GM12878 (cell line): ENCODE data around the gene ING3. TPM values are rescaled to one million over a fixed set of nuclear protein-coding genes. Genes with fewer than 3 reads are reported as not detected.

ENCODE experiments used
- ATAC-seq: fragments of 200-7000 bp; cut with Tn5 transposase; 3 replicates; pipeline ENCODE4 v1.9.1; 2020; ENCODE audit warnings: mild to moderate bottlenecking, moderate library complexity
- BruUV-seq: library from RNA; stranded (reverse); fragments of 400-500 nt; replicated peaks from 2 replicates; lab custom pipeline; 2021; lab: Mats Ljungman, UMichigan
- CTCF ChIA-PET: fragments of 300-600 bp; sonication (Branson Sonifier 250); formaldehyde crosslinking; extraction: SDS; loops from one replicate; lab custom pipeline; 2021; ENCODE audit warnings: inconsistent platforms; lab: Yijun Ruan, JAX
- POLR2A ChIA-PET: fragments of 350-600 bp; formaldehyde crosslinking; extraction: SDS; loops from one replicate; lab custom pipeline; 2021; ENCODE audit warnings: inconsistent platforms; lab: Charles Lee
- RAD21 ChIA-PET: fragments of 300-600 bp; sonication (Branson Sonifier 250); formaldehyde crosslinking; loops from one replicate; lab custom pipeline; 2023; ENCODE audit warnings: antibody characterized with exemption; ENCODE audit not compliant: unreplicated experiment; lab: Charles Lee
- SMC1A ChIA-PET: fragments of 300-600 bp; sonication (Branson Sonifier 250); formaldehyde crosslinking; loops from one replicate; lab custom pipeline; 2023; ENCODE audit not compliant: unreplicated experiment, uncharacterized antibody; lab: Charles Lee
- DNase-seq: peaks from one replicate; pipeline ENCODE4 v3.0.0-alpha.2; 2011; ENCODE audit warnings: low read depth, low spot score
- FAIRE-seq: peaks from 3 replicates; lab custom pipeline; 2011; peaks lifted over from hg19 to GRCh38; lab: Jason Lieb, UNC
- H2AFZ ChIP-seq: 2 replicates; pipeline ENCODE4 v1.6.0; 2011; ENCODE audit warnings: low read depth, low read length, control low read depth; ENCODE audit not compliant: control insufficient read depth
- H3K27ac ChIP-seq: 2 replicates; pipeline ENCODE4 v1.5.1; 2011; ENCODE audit warnings: control low read depth; ENCODE audit not compliant: control insufficient read depth, insufficient read depth
- H3K27me3 ChIP-seq, 2 experiments: replicated peaks in 1 of 2; 2 replicates each; pipeline versions ENCODE4 v1.6.0 to v1.6.1; 2011; ENCODE audit warnings: low read length in 1 of 2; ENCODE audit not compliant: control insufficient read depth in 2 of 2, insufficient read depth in 2 of 2
- H3K36me3 ChIP-seq, 2 experiments: 2 replicates each; pipeline ENCODE4 v1.5.1; 2011; ENCODE audit warnings: low read length in 1 of 2; ENCODE audit not compliant: control insufficient read depth in 2 of 2, insufficient read depth in 2 of 2
- H3K4me1 ChIP-seq: 2 replicates; pipeline ENCODE4 v1.6.1; 2011; ENCODE audit warnings: mild to moderate bottlenecking, low read length, moderate library complexity, mixed read lengths; ENCODE audit not compliant: control insufficient read depth, insufficient read depth
- H3K4me2 ChIP-seq: 2 replicates; pipeline ENCODE4 v1.6.0; 2011; ENCODE audit warnings: control low read depth; ENCODE audit not compliant: control insufficient read depth, insufficient read depth
- H3K4me3 ChIP-seq: fragments of 200-600 bp; sonication (generic); 2 replicates; pipeline ENCODE4 v1.5.1; 2016
- H3K79me2 ChIP-seq: 2 replicates; pipeline ENCODE4 v1.6.0; 2011; ENCODE audit warnings: low read length; ENCODE audit not compliant: control insufficient read depth, insufficient read depth
- H3K9ac ChIP-seq: 2 replicates; pipeline ENCODE4 v1.8.0; 2011; ENCODE audit warnings: low read length, control low read depth, mixed read lengths; ENCODE audit not compliant: control insufficient read depth, insufficient read depth
- H3K9me3 ChIP-seq: replicated peaks from 3 replicates; pipeline ENCODE4 v1.5.1; 2011; ENCODE audit warnings: mild to moderate bottlenecking, low read length; ENCODE audit not compliant: control insufficient read depth, insufficient read depth
- H4K20me1 ChIP-seq: 2 replicates; pipeline ENCODE4 v1.6.0; 2011; ENCODE audit not compliant: control insufficient read depth, insufficient read depth
- BRCA1 ChIP-seq: IDR thresholded peaks from 2 replicates; pipeline ENCODE4 v1.6.1; 2011; ENCODE audit warnings: low read depth, low read length, improper control_type of control experiment
- CEBPZ ChIP-seq: fragments of 150-350 bp; IDR thresholded peaks from 2 replicates; pipeline ENCODE4 v1.6.1; 2016; ENCODE audit warnings: low read depth, low read length
- EP300 ChIP-seq, 2 experiments: fragments of 150-350 bp in 1 of 2; IDR thresholded peaks; 2 replicates each; pipeline ENCODE4 v1.6.1; 2011 to 2012; ENCODE audit warnings: low read depth in 2 of 2, low read length in 2 of 2, borderline replicate concordance in 1 of 2, improper control_type of control experiment in 1 of 2, inconsistent platforms in 1 of 2; ENCODE audit not compliant: control insufficient read depth in 1 of 2
- ESRRA ChIP-seq: IDR thresholded peaks from 2 replicates; pipeline ENCODE4 v1.6.1; 2012; ENCODE audit warnings: mild to moderate bottlenecking, low read length, improper control_type of control experiment
- HDAC2 ChIP-seq: fragments of 200-600 bp; sonication (generic); IDR thresholded peaks from 2 replicates; pipeline ENCODE4 v1.6.1; 2017
- IRF4 ChIP-seq: IDR thresholded peaks from 2 replicates; pipeline ENCODE4 v1.6.1; 2011; ENCODE audit warnings: low read depth, low read length
- JUNB ChIP-seq: IDR thresholded peaks from 2 replicates; pipeline ENCODE4 v1.6.1; 2016; ENCODE audit warnings: antibody characterized with exemption, mild to moderate bottlenecking
- MXI1 ChIP-seq: fragments of 150-350 bp; IDR thresholded peaks from 2 replicates; pipeline ENCODE4 v1.6.1; 2011; ENCODE audit warnings: low read depth, mild to moderate bottlenecking, inconsistent platforms, low read length, improper control_type of control experiment
- NR2F1 ChIP-seq: fragments of 450-650 bp; conservative IDR thresholded peaks from 2 replicates; pipeline ENCODE4 v1.6.1; 2017; ENCODE audit warnings: mild to moderate bottlenecking
- PAX5 ChIP-seq: IDR thresholded peaks from 2 replicates; pipeline ENCODE4 v1.6.1; 2011; ENCODE audit warnings: low read depth, low read length, borderline replicate concordance
- PML ChIP-seq: IDR thresholded peaks from 2 replicates; pipeline ENCODE4 v1.6.1; 2012; ENCODE audit warnings: low read length, inconsistent platforms
- POLR2AphosphoS2 ChIP-seq: IDR thresholded peaks from 2 replicates; pipeline ENCODE4 v1.6.1; 2011; ENCODE audit warnings: low read depth, mild to moderate bottlenecking, low read length, improper control_type of control experiment, moderate library complexity
- RBBP5 ChIP-seq: fragments of 200-600 bp; sonication (generic); conservative IDR thresholded peaks from 2 replicates; pipeline ENCODE4 v1.6.1; 2016
- RELB ChIP-seq: fragments of 450-650 bp; IDR thresholded peaks from 2 replicates; pipeline ENCODE4 v1.6.1; 2017; ENCODE audit warnings: low read depth, mild to moderate bottlenecking, moderate library complexity
- SMAD5 ChIP-seq: IDR thresholded peaks from 2 replicates; pipeline ENCODE4 v1.6.1; 2016; ENCODE audit warnings: antibody characterized with exemption, low read depth
- TAF1 ChIP-seq: IDR thresholded peaks from 2 replicates; pipeline ENCODE4 v1.6.1; 2011; ENCODE audit warnings: mild to moderate bottlenecking, low read depth, low read length, borderline replicate concordance
- TBL1XR1 ChIP-seq: IDR thresholded peaks from 2 replicates; pipeline ENCODE4 v1.6.1; 2012; ENCODE audit warnings: low read depth, low read length, improper control_type of control experiment
- WGBS: methylation state at CpG from one replicate; pipeline ENCODE4 v1.1.6; 2016; ENCODE audit warnings: low lambda C conversion rate; ENCODE audit not compliant: insufficient replicate concordance, insufficient coverage; ENCODE audit errors: missing lambda C conversion rate; 5-methylcytosine and 5-hydroxymethylcytosine counted together
- in situ Hi-C: fragments of 300-500 bp; cut with MboI; formaldehyde crosslinking; loops from 9 replicates; pipeline ENCODE4 v1.14.3; 2018; ENCODE audit warnings: mixed read lengths
- intact Hi-C: fragments of 100-400 bp; cut with micrococcal nuclease; formaldehyde crosslinking; loops from one replicate; pipeline ENCODE4 v1.14.2; 2022; ENCODE audit not compliant: unreplicated experiment
- polyA plus RNA-seq, 11 experiments: library from polyadenylated mRNA; depleted of rRNA in 4 of 11; unstranded in 6 of 11; stranded (reverse) in 5 of 11; fragments of >200 nt; fragmentation: Nextera tagmentation in 4 of 11; fragmentation: Illumina TruSeq in 1 of 11; extraction: Ambion mirVana in 4 of 11; extraction: Trizol in 1 of 11; gene quantifications; 1 replicate in 1 of 11; 2 replicates in 10 of 11; pipeline versions ENCODE4 v1.2.1 to v1.2.3, GENCODE V29; 2011 to 2016; ENCODE audit warnings: inconsistent platforms in 2 of 11, missing spikeins in 2 of 11, low read depth in 1 of 11
- total RNA-seq, 4 experiments: library from RNA; depleted of rRNA in 3 of 4; stranded (reverse); fragments of >200 nt in 3 of 4; fragmentation: Illumina TruSeq in 1 of 4; extraction: Trizol in 1 of 4; gene quantifications; 2 replicates each; pipeline versions ENCODE4 v1.2.1 to v1.2.3, GENCODE V29; 2013 to 2021

ING3 gene
- total and polyA plus RNA-seq, 10 of the 15 experiments (the other 5 are each of a cell fraction or from before 2014, with no cell fraction given): 12.1 to 60.8 (median 28.8) TPM

DNA sequence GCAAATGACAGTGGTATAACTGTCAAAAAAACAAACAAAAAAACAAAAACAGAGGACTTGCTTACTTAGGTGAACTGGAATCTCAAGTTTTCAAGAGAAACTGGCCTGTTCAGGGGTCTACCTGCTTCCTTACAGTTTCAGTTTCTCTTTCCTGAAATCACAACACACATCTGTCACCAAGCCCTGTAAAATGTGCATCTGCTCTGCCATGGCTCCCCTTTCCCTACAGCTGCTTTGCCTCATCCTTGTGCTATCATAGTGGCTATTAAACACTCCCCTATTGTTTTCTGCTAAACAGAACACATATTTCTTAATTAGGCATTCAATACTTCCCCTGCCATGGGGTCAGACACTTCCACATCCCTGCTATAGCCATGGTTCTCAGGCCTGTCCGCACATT is 75.6 kb downstream of the ING3 start:
- no peak for DNase-seq
- intact Hi-C loops (no loop called here), in situ Hi-C loops (no loop called here)
- H3K4me3 ChIP-seq: no peak overlapping the region
- RAD21 ChIA-PET: no interaction called here
- WGBS: 95% methylated on average over 1 of the region's 1 CpG
- no peaks in the 10 kb centered on the region for H3K4me1 ChIP-seq
- no peaks in the 10 kb centered on the region for H3K36me3 ChIP-seq
- H3K9ac ChIP-seq: no peak overlapping the region
- no peak for FAIRE-seq
- H2AFZ ChIP-seq: no peak overlapping the region
- TF ChIP-seq POLR2AphosphoS2 (no peak), JUNB (no peak), HDAC2 (no peak), IRF4 (no peak), ESRRA (no peak), SMAD5 (no peak), CEBPZ (no peak), MXI1 (no peak), RBBP5 (no peak), EP300 (IDR thresholded peaks at IDR 0.05; ENCODE audit: borderline replicate concordance in 1 of 2, control insufficient read depth in 1 of 2, low read depth in 2 of 2, low read length in 2 of 2) (no peak), NR2F1 (no peak), PAX5 (no peak), TAF1 (no peak), RELB (no peak), TBL1XR1 (no peak), PML (no peak), BRCA1 (no peak)
- no peak overlapping the region for H3K4me2 ChIP-seq
- no peaks in the 10 kb centered on the region for H3K79me2 ChIP-seq
- SMC1A ChIA-PET: interaction anchor here (1.6 to 2.5 kb wide), 2 partner anchors 16 to 37 kb away, joined by 3 to 5 read pairs; no protein-coding TSS in a partner anchor
- no peaks in the 10 kb centered on the region for H3K27me3 ChIP-seq
- POLR2A ChIA-PET: interaction anchor here (0.6 to 0.7 kb wide), 2 partner anchors 57 to 61 kb away, joined by 3 to 4 read pairs; no protein-coding TSS in a partner anchor
- CTCF ChIA-PET: interaction anchor here (0.7 to 1.2 kb wide), 2 partner anchors 82 to 112 kb away, joined by 3 to 4 read pairs; no protein-coding TSS in a partner anchor
- H3K9me3 ChIP-seq: no peaks in the 10 kb centered on the region
- no peak; the same call in 2 of the 3 replicates for ATAC-seq
- H4K20me1 ChIP-seq: no peaks in the 10 kb centered on the region
- BruUV-seq: no TSS peak
- H3K27ac ChIP-seq: no peak overlapping the region
